ENCODE measurements around the gene TIMM44. TPM values are rescaled to one million over a fixed set of nuclear protein-coding genes. Genes with fewer than 3 reads are reported as not detected.

Gene TIMM44
- total and polyA plus RNA-seq, 2 of the 8 experiments (the other 6 are each of a cell fraction or from before 2014, with no cell fraction given), result 131 to 150 TPM

DNA sequence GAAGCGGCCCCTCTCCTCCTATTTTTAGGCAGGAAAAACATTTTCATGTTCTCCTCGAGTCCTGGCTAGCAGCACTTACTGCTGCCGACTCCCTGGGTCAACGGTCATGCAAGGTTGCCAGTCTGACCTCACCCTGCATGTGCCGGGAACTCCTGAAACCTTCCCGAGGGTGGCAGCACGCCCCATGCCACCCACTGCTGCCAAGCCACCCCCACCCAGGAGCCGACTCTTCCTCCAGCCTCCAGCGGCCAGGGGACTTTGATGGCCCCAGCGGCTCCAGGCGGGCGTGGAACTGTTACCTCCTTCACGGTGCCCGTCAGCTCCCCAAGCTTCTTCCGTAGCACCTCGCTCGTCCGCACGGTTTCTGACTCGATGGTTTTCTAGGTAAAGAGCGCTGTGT, 8.7 kb downstream of the TIMM44 start (continued):
- no peak for TF ChIP-seq RAD21 (IDR thresholded peaks at IDR 0.05 in 1 of 2, conservative IDR thresholded peaks at IDR 0.05 in 1 of 2; ENCODE audit: low read depth in 2 of 2, low read length in 2 of 2)
- TF ChIP-seq SIX5 (IDR thresholded peaks at IDR 0.05; ENCODE audit: low read depth, low read length), result no peak
- no peak for TF ChIP-seq CHD2 (IDR thresholded peaks at IDR 0.05; ENCODE audit: low read length)
